GM21528 (cell line): ENCODE data around the gene RHEX.

ENCODE experiments used
- ATAC-seq: cut with Tn5 transposase; IDR thresholded peaks from one replicate; pipeline ENCODE4 v1.9.1; 2021; ENCODE audit warnings: mild to moderate bottlenecking, moderate library complexity; ENCODE audit not compliant: unreplicated experiment, low FRiP score

RHEX gene

GRCh38 chr1:206114692-206115640 lies 62.0 kb downstream of the RHEX start:
- no peak for ATAC-seq

GRCh38 chr1:206115791-206116190 lies 62.8 kb downstream of the RHEX start:
- ATAC-seq = no peak

- ATAC-seq = no peak
Measured at GRCh38 chr1:206116191-206116872, 63.4 kb downstream of the RHEX start.

GRCh38 chr1:206116873-206117150 lies 63.8 kb downstream of the RHEX start:
- ATAC-seq = no peak

- ATAC-seq = no peak
Measured at GRCh38 chr1:206117151-206117948, 64.4 kb downstream of the RHEX start, which contains the start of gene AVPR1B. AVPR1B (minus strand) TSS chr1:206117388; CDS start chr1:206116890, 498 bp downstream.

- no peak for ATAC-seq
Measured at GRCh38 chr1:206120406-206120805, 67.4 kb downstream of the RHEX start.

- no peak for ATAC-seq
Measured at GRCh38 chr1:206121269-206121668, 68.3 kb downstream of the RHEX start.

- ATAC-seq = no peak
Measured at GRCh38 chr1:206122686-206123085, 69.7 kb downstream of the RHEX start.

- ATAC-seq = no peak
Measured at GRCh38 chr1:206125346-206125745, 72.4 kb downstream of the RHEX start.

GRCh38 chr1:206127336-206127735 lies 74.4 kb downstream of the RHEX start:
- no peak for ATAC-seq

GRCh38 chr1:206128196-206128595 lies 75.2 kb downstream of the RHEX start:
- no peak for ATAC-seq

GRCh38 chr1:206131037-206131436 lies 78.1 kb downstream of the RHEX start:
- ATAC-seq = no peak

GRCh38 chr1:206133751-206134415 lies 80.9 kb downstream of the RHEX start:
- no peak for ATAC-seq

GRCh38 chr1:206135248-206135647 lies 82.3 kb downstream of the RHEX start:
- no peak for ATAC-seq

GRCh38 chr1:206136241-206136640 lies 83.3 kb downstream of the RHEX start:
- no peak for ATAC-seq

- ATAC-seq = no peak
Measured at GRCh38 chr1:206142011-206142410, 89.0 kb downstream of the RHEX start.

GRCh38 chr1:206142770-206143169 lies 89.8 kb downstream of the RHEX start:
- ATAC-seq = no peak

GRCh38 chr1:206143537-206144172 lies 90.7 kb downstream of the RHEX start:
- no peak for ATAC-seq

- no peak for ATAC-seq
Measured at GRCh38 chr1:206144605-206145004, 91.6 kb downstream of the RHEX start.

- no peak for ATAC-seq
Measured at GRCh38 chr1:206145771-206146290, 92.9 kb downstream of the RHEX start.
